ENCODE measurements around the gene IL1RAPL1. TPM values are rescaled to one million over a fixed set of nuclear protein-coding genes. Genes with fewer than 3 reads are reported as not detected.

The IL1RAPL1 gene
- total and polyA plus RNA-seq, 8 donors: 0.60 to 1.4 (median 0.95) TPM; not detected in 2

DNA sequence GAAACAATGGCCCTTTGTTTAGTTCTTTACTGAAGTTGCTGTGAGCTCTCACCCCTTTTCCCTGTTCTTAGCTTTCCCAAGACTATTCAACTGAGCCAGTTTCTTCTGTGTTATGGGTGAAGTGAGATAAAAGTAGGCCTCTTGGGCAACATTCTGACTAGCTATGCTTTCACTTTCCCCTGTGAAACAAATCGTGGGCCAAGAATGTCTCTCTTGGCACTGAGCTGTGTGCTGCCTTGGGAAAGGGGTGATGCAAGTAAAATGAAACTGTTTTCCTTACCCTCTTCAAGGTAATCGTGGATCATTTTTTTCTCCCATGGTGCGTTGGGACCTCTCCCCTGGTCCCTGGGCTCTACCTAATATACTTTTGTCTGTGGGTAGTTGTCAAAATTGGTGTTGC is 974.2 kb downstream of the IL1RAPL1 start:
- Histone ChIP-seq H3K27ac (no peak overlapping the region), H3K9me3 (peaks cover 0 to 19% of the 10 kb centered on the region in 2 donors), H3K27me3 (no peaks in the 10 kb centered on the region), H3K4me3 (no peak overlapping the region), H3K36me3 (no peaks in the 10 kb centered on the region), H3K4me1 (no peaks in the 10 kb centered on the region)
- no peak for DNase-seq
- no peak for ATAC-seq
- intact Hi-C loops (cut with DNase I): no loop called here
- TF ChIP-seq CTCF (IDR thresholded peaks at IDR 0.05): no peak

DNA sequence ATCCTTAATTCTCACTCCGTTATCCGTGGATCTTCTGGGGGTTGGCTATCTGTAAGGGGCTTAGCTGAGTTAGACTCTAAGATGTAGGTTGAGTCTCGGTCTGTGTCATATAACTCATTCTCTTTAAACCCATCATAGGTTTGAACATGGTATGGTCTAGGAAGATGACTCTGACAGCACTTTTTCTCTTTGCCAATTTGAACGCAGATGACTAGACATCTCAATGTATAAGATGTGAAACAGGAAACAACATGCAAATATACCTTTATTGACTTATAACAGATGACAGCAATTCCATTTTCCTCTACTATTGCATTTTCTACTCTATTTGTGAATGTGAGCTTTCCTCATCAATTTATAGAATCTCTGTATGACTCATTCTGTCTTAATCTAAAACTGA is 993.3 kb downstream of the IL1RAPL1 start:
- intact Hi-C loops (cut with DNase I): no loop called here
- no peaks in the 10 kb centered on the region for H3K36me3 ChIP-seq
- no peaks in the 10 kb centered on the region for H3K27me3 ChIP-seq
- H3K9me3 ChIP-seq: no peaks in the 10 kb centered on the region
- H3K4me1 ChIP-seq: no peaks in the 10 kb centered on the region
- no peak for DNase-seq
- no peak for TF ChIP-seq CTCF (IDR thresholded peaks at IDR 0.05)
- H3K4me3 ChIP-seq: no peak overlapping the region
- no peak overlapping the region for H3K27ac ChIP-seq
- ATAC-seq: no peak

DNA sequence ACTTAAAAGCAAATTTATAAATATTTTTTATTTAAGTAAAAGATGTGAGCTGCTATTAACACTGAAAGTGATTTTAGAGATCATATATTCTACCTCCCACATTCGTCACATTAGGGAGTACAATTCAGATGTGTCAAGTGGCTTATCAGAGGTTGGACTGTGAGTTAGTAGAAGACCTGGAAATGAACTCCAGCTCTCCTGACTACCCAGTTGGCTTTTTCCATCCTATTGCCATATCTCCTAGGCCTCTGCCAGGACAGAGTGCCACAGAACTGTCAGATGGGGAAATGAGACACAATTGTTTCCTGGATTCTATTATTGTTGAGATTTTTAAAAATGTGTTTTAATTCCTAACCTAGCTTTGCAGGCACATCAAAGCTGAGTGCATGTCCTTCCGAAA is 994.0 kb downstream of the IL1RAPL1 start:
- no peak overlapping the region for H3K4me3 ChIP-seq
- H3K4me1 ChIP-seq: no peaks in the 10 kb centered on the region
- no peak for DNase-seq

DNA sequence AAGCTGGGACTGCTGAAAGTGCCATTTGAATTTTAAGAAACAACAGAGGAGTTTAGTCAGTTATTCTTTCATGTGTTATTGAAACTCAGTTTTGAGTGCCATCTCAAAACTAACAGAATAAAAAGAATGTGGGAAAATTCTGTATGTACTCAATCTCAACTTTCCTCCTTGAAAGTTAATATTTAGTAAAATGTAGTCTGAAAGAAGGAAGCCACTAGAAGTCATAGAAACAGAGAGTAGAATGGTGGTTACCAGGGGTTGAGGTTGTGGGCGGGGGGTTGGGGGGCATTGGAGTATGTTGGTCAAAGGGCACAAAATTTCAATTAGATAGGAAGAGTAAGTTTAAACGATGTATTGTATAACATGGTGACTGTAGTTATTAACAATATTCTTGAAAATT is 999.9 kb downstream of the IL1RAPL1 start:
- ATAC-seq (no peak), DNase-seq (no peak)
- Histone ChIP-seq H3K4me3 (no peak overlapping the region), H3K4me1 (no peaks in the 10 kb centered on the region), H3K36me3 (no peaks in the 10 kb centered on the region), H3K27me3 (no peaks in the 10 kb centered on the region), H3K9me3 (no peaks in the 10 kb centered on the region), H3K27ac (no peak overlapping the region)
- no peak for TF ChIP-seq CTCF (IDR thresholded peaks at IDR 0.05)
- intact Hi-C loops (cut with DNase I): no loop called here

More for the DNA sequence above, 994.0 kb downstream of the IL1RAPL1 start:
- TF ChIP-seq CTCF (IDR thresholded peaks at IDR 0.05): no peak
- ATAC-seq: no peak
- H3K9me3 ChIP-seq: no peaks in the 10 kb centered on the region
- no peaks in the 10 kb centered on the region for H3K36me3 ChIP-seq
- H3K27me3 ChIP-seq: no peaks in the 10 kb centered on the region
- no peak overlapping the region for H3K27ac ChIP-seq
- intact Hi-C loops (cut with DNase I): no loop called here

DNA sequence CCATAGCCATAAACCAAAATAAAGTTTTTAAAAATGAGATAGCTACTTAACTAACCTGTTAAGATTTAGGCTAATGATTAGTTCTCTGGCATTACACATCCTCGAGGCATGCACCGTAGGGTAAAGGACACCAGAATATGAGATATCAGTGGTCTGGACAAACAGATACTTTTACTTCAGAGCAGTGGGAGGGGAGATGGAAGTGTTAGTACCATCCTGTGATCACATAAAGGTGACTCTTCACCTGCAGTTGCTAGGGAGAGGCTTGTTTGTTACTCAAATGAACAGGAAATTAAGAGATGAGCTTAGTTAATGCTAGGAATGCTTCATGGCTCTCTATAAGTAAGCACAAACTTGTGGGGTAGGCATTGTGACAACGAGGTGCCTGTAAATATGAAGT is 1003.7 kb downstream of the IL1RAPL1 start:
- H3K27ac ChIP-seq: no peak overlapping the region
- TF ChIP-seq CTCF (IDR thresholded peaks at IDR 0.05): no peak
- intact Hi-C loops (cut with DNase I): no loop called here
- no peaks in the 10 kb centered on the region for H3K4me1 ChIP-seq
- no peaks in the 10 kb centered on the region for H3K9me3 ChIP-seq
- ATAC-seq: no peak
- no peak overlapping the region for H3K4me3 ChIP-seq
- no peaks in the 10 kb centered on the region for H3K36me3 ChIP-seq
- no peak for DNase-seq
- no peaks in the 10 kb centered on the region for H3K27me3 ChIP-seq
